ENCODE results near the gene CCDC112.

GRCh38 chr5:115333164-115333563 lies 36.7 kb upstream of the CCDC112 start:
- TF ChIP-seq CTCF (IDR thresholded peaks at IDR 0.05; ENCODE audit: low read length): peak; percentile 20
- no peak for TF ChIP-seq EZH2 (optimal IDR thresholded peaks at IDR 0.05; ENCODE audit: low read depth, low read length)

Measured in MM.1S (cell line).